NT2/D1 (cell line): ENCODE results near the gene LEF1.

Experiments
- SUZ12 ChIP-seq: IDR thresholded peaks from 2 replicates; pipeline ENCODE4 v1.6.1; 2011; ENCODE audit not compliant: insufficient read length, insufficient read depth; ENCODE audit errors: extremely low read depth
- YY1 ChIP-seq: IDR thresholded peaks from 2 replicates; pipeline ENCODE4 v1.6.1; 2011; ENCODE audit not compliant: insufficient read length, insufficient read depth

DNA sequence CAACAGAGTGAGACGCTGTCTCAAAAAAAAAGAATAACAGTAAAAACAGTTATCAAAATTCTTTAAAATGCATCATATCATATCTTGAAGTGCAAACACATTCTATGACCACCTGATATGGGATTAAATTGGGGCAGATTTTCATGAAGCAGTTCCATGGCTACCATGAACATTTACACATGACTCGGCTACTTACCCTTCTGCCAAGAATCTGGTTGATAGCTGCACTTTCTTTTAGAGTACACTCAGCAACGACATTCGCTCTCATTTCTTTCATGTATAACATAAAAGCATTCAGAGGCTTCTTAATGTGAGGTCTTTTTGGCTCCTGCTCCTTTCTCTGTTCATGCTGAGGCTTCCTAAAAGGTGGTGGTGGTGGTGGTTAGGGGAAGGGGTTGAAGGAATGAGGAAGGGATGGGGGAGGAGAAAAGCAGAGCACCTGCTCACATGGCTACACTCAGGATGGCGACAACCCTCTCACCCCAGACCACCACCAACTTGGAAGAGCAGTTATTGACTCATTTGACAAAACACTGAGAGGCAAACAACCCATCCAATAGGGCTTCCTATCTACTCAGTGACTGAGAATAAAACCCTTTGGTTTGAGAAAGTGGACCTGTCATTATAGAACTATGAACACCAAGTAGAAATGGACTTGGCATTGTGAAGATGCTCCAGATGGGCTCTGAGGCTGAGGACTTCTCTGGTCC, 90.6 kb downstream of the LEF1 start:
- TF ChIP-seq SUZ12 = no peak
- no peak for TF ChIP-seq YY1
